Measurements from ENCODE around the gene TGM4.
"Not testable (repeated sequence)": the region's sequence is repeated elsewhere in the genome, so short reads cannot be mapped to it uniquely, and the experiment has no call there.

Gene TGM4

DNA sequence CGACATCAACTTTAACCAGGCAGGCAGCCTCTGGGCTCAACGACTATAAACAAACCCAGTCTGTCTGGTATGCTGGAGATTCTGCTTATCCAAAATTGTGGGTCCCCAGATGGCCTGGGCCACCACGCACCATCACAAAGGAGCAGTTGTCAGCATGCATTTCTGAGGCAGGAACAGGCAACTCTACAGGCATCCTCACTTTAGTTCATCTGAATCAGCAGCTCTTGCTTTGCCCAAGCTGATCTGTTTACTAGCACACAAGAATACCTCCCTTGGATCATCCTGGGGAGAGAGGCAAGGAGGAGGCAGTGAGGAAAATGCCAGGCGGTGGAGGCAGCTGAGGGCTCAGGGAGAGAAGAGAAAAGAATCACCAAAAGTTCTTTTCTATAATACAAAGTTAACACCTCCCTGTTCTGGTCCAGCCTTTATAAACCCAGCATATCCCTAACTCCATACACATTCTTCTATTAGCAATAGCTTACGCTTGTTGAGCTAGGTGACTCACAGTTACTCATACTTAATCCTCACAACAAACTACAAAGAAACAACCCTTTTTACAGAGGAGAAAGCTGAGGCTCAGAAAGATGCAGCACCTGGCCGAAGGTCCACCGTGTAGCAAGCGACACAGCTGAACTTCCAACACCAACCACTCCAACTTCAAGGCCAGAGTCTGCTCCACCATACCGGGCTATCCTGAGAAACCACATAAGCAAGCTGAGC is 68.0 kb downstream of the TGM4 start:
- DNase-seq (ENCODE audit: low read depth, low spot score), result no peak
- H3K27ac ChIP-seq, result peak overlapping the region; percentile 19

DNA sequence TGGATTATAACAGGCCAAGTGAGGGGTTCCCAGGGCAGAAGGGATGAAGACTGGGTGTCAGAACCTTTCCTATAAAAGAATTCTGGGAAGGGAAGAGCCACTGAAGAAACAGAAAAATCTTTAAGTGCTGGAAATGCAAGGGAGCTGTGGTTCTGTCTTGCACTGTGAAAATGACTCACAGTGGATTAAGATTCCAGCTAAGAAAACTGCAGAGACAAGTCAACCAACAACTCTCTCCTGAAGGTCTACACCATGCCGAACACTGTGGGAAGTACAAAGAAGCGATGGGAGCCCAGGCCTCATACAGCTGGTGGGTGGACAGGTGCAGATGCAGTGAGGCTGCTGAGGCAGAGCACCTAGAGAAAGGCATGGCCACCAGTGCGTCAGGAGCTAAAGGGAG is 73.8 kb downstream of the TGM4 start:
- no peak overlapping the region for H3K27ac ChIP-seq
- DNase-seq (ENCODE audit: low read depth, low spot score), result no peak

DNA sequence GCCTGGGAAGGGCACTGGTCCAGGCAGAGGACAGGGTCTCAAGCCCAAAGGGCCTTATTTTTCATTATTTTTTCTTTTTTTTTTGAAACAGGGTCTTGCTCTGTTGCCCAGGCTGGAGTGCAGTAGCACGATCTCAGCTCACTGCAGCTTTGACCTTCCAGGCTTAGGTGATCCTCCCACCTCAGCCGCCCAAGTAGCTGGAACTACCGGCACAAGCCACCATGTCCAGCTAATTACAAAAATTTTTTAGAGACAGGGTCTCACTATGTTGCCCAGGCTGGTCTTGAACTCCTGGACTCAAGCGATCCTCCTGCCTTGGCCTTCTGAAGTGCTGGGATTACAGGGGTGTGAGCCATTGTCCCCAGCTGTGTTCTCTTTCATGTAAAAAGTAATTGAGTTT is 75.4 kb downstream of the TGM4 start:
- H3K27ac ChIP-seq; DNase-seq (ENCODE audit: low read depth, low spot score): not testable (repeated sequence)

DNA sequence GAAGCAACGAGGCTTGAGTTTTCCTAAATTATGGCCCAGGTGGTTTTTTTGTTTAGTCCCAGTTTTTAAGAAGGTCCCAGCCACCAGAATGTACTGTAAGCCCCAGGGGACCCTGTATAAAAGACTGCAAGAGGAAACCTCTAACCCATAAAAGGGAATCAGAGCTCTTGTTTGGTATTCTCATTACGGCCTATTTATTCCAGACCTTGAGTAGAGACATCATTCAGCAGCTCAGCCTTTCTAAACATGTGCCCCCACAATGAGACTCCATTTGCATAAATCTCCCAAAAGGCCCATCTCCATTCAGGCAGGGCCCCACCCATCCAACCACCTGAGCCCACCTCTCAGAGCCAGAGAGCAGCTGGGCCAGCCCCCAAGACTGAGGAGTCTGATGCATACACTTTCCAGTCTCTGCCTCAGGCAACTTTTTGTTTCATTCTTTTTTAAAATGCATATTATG is 75.9 kb downstream of the TGM4 start:
- H3K27ac ChIP-seq, result no peak overlapping the region

DNA sequence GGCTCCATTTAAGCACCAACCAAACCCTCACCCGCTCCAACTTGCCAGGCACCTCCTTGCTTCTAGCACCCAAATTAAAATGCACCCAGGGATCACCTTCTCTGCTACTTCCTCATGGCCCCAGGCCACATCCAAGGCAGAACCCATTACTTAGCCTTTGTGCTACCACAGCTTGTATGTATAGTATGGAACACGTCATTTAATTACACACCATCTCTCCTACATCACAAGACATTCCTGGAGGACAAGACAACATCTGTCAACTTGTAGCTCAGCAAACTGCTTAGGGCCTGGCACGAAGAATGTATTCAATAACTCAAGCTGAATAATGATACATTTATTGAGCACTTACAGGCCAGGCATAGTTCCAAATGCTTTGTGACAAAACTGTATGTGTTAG is 78.3 kb downstream of the TGM4 start:
- no peak for DNase-seq (ENCODE audit: low read depth, low spot score)

More for the DNA sequence above, 75.9 kb downstream of the TGM4 start:
- no peak for DNase-seq (ENCODE audit: low read depth, low spot score)

DNA sequence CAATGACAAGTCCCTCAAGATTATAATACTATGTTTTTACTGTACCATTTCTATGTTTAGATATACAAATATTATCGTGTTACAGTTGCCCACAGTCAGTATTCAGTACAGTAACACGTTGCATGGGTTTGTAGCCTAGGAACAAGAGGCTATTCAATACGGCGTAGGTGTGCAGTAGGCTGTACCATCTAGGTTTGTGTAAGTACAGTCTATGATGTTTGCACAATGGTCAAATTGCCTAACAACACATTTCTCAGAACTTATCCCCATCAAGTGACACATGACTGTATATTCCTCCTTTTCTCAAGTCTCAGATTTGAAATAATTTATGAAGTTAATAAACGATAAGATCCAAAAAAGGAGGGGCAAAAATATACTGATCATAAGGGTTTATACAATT is 79.9 kb downstream of the TGM4 start:
- no peak for DNase-seq (ENCODE audit: low read depth, low spot score)
- no peak overlapping the region for H3K27ac ChIP-seq

More for the DNA sequence above, 78.3 kb downstream of the TGM4 start:
- H3K27ac ChIP-seq, result no peak overlapping the region

DNA sequence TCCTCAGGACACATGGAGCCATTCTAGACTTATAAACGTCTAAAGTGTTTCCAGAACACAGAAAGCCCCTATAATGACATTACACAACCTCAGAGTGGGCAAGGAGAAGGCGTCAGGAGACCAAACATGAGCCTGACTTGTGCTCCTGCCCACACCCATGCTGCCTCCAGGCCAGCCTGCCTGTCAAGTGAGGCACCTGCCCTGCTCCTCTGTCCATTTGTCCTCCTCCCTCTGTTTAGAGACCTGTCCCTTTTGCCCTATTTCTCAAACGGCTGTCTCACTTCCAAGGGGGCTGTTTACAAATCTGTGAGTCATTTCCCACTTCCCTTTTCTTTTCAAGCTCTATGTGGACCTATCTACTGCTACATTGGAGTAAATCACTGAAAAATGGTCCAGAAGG is 80.6 kb downstream of the TGM4 start:
- no peak for DNase-seq (ENCODE audit: low read depth, low spot score)
- H3K27ac ChIP-seq, result no peak overlapping the region

DNA sequence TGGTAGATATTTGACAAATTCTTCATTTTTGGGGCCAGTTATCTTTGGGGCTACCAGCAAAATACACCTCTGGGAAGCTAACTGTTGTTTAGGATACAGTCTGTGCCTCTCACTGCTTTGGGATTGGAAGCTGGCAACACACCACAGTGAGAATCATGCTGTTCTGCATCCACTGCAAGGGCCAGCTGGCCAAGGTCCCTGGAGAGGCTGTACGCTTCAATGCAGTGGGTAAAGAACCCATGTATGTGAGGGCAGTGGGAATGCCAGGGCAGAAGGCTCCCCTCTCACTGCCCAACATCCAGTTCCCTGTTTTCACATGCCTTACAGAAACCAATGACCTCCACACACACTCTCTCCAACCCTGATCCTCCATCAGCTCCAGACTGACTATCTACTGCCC is 81.5 kb downstream of the TGM4 start:
- no peak for DNase-seq (ENCODE audit: low read depth, low spot score)
- H3K27ac ChIP-seq, result no peak overlapping the region

DNA sequence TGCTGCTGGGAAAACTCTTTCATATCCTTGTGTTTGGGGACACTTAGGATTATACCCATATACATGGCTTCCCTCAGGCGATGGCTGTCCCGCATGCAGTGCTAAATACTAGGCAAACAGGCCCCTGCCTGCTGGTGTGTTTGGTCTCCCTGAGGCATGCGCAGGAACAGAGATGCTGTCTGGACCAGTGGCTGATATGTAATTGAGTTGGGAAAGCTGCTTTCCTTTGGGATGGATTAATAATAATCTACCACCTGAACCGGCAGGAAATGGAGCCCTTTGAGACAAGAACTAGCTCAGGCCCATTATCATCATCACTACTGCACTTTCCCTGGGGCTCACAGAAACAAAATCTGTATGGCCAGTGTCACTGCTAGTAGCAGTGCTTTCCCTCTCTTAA is 83.6 kb downstream of the TGM4 start:
- H3K27ac ChIP-seq, result no peak overlapping the region
- no peak for DNase-seq (ENCODE audit: low read depth, low spot score)

DNA sequence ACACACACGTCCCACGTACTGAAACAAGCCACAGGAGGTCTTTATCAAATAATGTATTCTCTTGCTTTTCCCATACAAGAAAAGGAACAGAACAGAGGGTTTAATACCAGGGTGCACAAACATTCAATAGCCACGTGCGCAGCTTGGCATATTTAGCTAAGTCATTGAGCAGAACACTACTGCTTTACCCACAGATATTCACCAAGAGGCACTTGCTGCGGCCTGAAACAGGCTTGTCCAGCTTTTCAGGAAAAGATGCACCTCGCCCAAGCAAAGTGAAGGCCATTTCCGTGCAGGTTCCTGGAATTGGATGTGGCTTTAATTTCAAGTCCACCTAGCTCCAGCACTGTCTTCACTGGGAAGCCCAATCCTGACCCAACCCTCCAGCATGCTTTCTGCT is 84.0 kb downstream of the TGM4 start:
- no peak for DNase-seq (ENCODE audit: low read depth, low spot score)
- peak overlapping the region; percentile 9 for H3K27ac ChIP-seq

DNA sequence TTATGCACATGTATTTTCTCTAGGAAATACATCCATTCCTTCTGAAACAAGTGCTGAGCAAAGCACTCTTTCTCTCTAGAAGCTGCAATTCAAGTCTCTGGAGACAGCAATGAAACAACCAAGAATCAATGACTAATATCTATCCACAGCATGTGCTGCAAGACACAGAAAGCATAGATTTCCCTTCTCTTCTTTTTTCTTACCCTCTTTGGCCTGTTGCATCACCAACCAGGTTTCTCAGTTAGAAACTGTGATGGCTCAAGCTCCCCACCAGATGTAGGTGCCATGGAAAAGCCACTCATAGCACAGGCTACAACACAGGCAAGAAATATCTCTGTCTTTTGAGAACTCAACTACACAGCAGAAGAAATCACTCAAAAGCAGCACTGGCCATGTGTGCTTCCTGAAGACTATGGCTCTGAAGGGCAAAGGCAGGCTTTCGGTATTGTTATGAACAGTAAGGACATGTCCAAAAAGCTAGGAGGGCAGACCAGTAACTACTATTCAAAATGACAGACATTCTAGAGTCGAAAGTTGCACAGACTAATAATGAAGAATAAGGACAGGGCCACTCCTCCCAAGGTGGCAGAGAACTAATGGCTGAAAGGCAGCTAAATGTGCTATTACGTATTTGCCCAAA is 86.1 kb downstream of the TGM4 start:
- DNase-seq (ENCODE audit: low read depth, low spot score), result no peak
- H3K27ac ChIP-seq, result no peak overlapping the region

DNA sequence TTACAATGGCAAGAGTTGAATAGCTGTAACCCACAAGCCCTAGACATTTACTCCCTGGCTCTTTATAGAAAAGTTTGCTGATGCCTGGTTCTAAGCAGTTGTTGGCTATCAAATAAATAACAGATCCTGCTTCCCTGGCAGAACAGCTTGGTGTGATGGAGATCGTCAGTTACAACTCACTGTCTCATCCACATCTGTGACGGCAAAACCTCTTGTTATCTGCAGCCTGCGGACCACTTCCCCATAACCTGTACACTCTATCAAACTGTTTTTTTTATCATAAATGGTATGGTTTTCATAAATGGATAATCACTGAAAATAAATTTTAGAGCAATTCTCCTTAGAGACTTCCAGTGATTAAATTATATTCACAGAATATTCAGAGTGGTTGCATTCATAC is 87.5 kb downstream of the TGM4 start:
- H3K27ac ChIP-seq, result no peak overlapping the region

GRCh38 chr3:44962621-44963393 is 88.4 kb downstream of the TGM4 start:
- DNase-seq (ENCODE audit: low read depth, low spot score), result no peak
- H3K27ac ChIP-seq, result peak overlapping the region; percentile 44

More for the DNA sequence above, 87.5 kb downstream of the TGM4 start:
- DNase-seq (ENCODE audit: low read depth, low spot score), result no peak

- no peak for DNase-seq (ENCODE audit: low read depth, low spot score)
- peak overlapping the region; percentile 44 for H3K27ac ChIP-seq
These were observed 89.3 kb downstream of the TGM4 start for GRCh38 chr3:44963571-44964325.

Measured in epithelial cell of prostate (primary cell).